IMR-90 (cell line): ENCODE measurements around the gene GCM1. TPM values are rescaled to one million over a fixed set of nuclear protein-coding genes. Genes with fewer than 3 reads are reported as not detected.

Source experiments
- ATAC-seq: fragments of 200-7000 bp; cut with Tn5 transposase; 2 replicates; pipeline ENCODE4 v1.9.1; 2020; ENCODE audit warnings: low read depth, mild to moderate bottlenecking, moderate library complexity
- BruUV-seq: library from RNA; stranded (reverse); fragments of 400-500 nt; replicated peaks from 2 replicates; lab custom pipeline; 2021; lab: Mats Ljungman, UMichigan
- CTCF ChIA-PET: fragments of 300-600 bp; formaldehyde crosslinking; extraction: SDS; loops from one replicate; lab custom pipeline; 2021; ENCODE audit warnings: antibody characterized with exemption; lab: Yijun Ruan, JAX
- POLR2A ChIA-PET: fragments of 300-600 bp; sonication (Branson Sonifier 250); formaldehyde crosslinking; loops from one replicate; lab custom pipeline; 2022; ENCODE audit warnings: antibody characterized with exemption; ENCODE audit not compliant: unreplicated experiment; lab: Charles Lee
- DNase-seq: peaks from one replicate; pipeline ENCODE4 v3.0.0; 2013
- H2AFZ ChIP-seq: replicated peaks from 2 replicates; pipeline ENCODE3; 2013; ENCODE audit warnings: low read length, mild to moderate bottlenecking; ENCODE audit not compliant: poor library complexity
- H2AK5ac ChIP-seq: 2 replicates; pipeline ENCODE4 v1.6.1; 2013; ENCODE audit warnings: low read depth, low read length, inconsistent platforms
- H2AK9ac ChIP-seq: replicated peaks from 2 replicates; pipeline ENCODE3; 2013; ENCODE audit warnings: mild to moderate bottlenecking, low read depth, low read length, moderate library complexity; ENCODE audit not compliant: poor library complexity
- H2BK120ac ChIP-seq: 2 replicates; pipeline ENCODE4 v1.6.1; 2013; ENCODE audit warnings: low read depth, low read length, inconsistent platforms
- H2BK15ac ChIP-seq: 3 replicates; pipeline ENCODE4 v1.6.1; 2013; ENCODE audit warnings: low read depth, low read length, inconsistent platforms
- H2BK20ac ChIP-seq: 2 replicates; pipeline ENCODE4 v1.6.1; 2013; ENCODE audit warnings: low read depth, mild to moderate bottlenecking, inconsistent platforms, low read length, moderate library complexity
- H2BK5ac ChIP-seq: 2 replicates; pipeline ENCODE4 v1.6.1; 2013; ENCODE audit warnings: mild to moderate bottlenecking, low read depth, low read length, inconsistent platforms; ENCODE audit not compliant: poor library complexity, severe bottlenecking
- H3K14ac ChIP-seq: replicated peaks from 2 replicates; pipeline ENCODE4 v1.6.1; 2013; ENCODE audit warnings: low read depth, low read length, inconsistent platforms
- H3K18ac ChIP-seq: 2 replicates; pipeline ENCODE4 v1.6.1; 2013; ENCODE audit warnings: low read depth, low read length, control low read depth
- H3K23ac ChIP-seq: 2 replicates; pipeline ENCODE4 v1.6.1; 2013; ENCODE audit warnings: low read depth, low read length, inconsistent platforms
- H3K27ac ChIP-seq: 2 replicates; pipeline ENCODE4 v1.5.1; 2013; ENCODE audit warnings: mild to moderate bottlenecking, control low read depth, low read length; ENCODE audit not compliant: insufficient read depth
- H3K27me3 ChIP-seq: 2 replicates; pipeline ENCODE4 v1.6.1; 2013; ENCODE audit warnings: low read length; ENCODE audit not compliant: control insufficient read depth, insufficient read depth
- H3K36me3 ChIP-seq: 2 replicates; pipeline ENCODE4 v1.6.1; 2013; ENCODE audit warnings: low read length, mixed read lengths; ENCODE audit not compliant: control insufficient read depth, insufficient read depth
- H3K4ac ChIP-seq: 2 replicates; pipeline ENCODE4 v1.6.1; 2013; ENCODE audit warnings: low read depth, low read length, inconsistent platforms
- H3K4me1 ChIP-seq: 2 replicates; pipeline ENCODE4 v1.6.1; 2013; ENCODE audit warnings: low read length, mixed read lengths; ENCODE audit not compliant: control insufficient read depth, insufficient read depth
- H3K4me2 ChIP-seq: 2 replicates; pipeline ENCODE4 v1.6.1; 2013; ENCODE audit warnings: low read depth, mild to moderate bottlenecking, control low read depth, low read length, moderate library complexity
- H3K4me3 ChIP-seq: 2 replicates; pipeline ENCODE4 v1.5.1; 2013; ENCODE audit warnings: low read depth, mild to moderate bottlenecking, control low read depth, low read length, moderate library complexity; ENCODE audit not compliant: insufficient read depth
- H3K56ac ChIP-seq: 2 replicates; pipeline ENCODE4 v1.6.1; 2013; ENCODE audit warnings: low read length, inconsistent platforms; ENCODE audit not compliant: insufficient read depth; ENCODE audit errors: extremely low read depth
- H3K79me1 ChIP-seq, 2 experiments: 2 replicates each; pipeline ENCODE4 v1.6.1; 2013; ENCODE audit warnings: low read length in 2 of 2, inconsistent platforms in 1 of 2, low read depth in 1 of 2
- H3K9ac ChIP-seq: 2 replicates; pipeline ENCODE4 v1.6.1; 2013; ENCODE audit warnings: low read depth, low read length, control low read depth
- H3K9me1 ChIP-seq: 2 replicates; pipeline ENCODE4 v1.6.1; 2013; ENCODE audit warnings: low read length, inconsistent platforms; ENCODE audit not compliant: insufficient read depth
- H3K9me3 ChIP-seq: 2 replicates; pipeline ENCODE4 v1.6.1; 2013; ENCODE audit warnings: low read length; ENCODE audit not compliant: control insufficient read depth, insufficient read depth
- H4K20me1 ChIP-seq: 2 replicates; pipeline ENCODE4 v1.6.1; 2013; ENCODE audit warnings: low read length, inconsistent platforms; ENCODE audit not compliant: insufficient read depth
- H4K5ac ChIP-seq: 2 replicates; pipeline ENCODE4 v1.6.1; 2013; ENCODE audit warnings: mild to moderate bottlenecking, low read depth, low read length, control low read depth
- H4K8ac ChIP-seq, 2 experiments: 2 replicates each; pipeline ENCODE4 v1.6.1; 2013; ENCODE audit warnings: low read depth in 2 of 2, low read length in 2 of 2, control low read depth in 1 of 2, inconsistent platforms in 1 of 2
- H4K91ac ChIP-seq: 2 replicates; pipeline ENCODE4 v1.6.1; 2013; ENCODE audit warnings: low read depth, low read length, inconsistent platforms; ENCODE audit not compliant: insufficient read depth
- BHLHE40 ChIP-seq: fragments of 150-350 bp; IDR thresholded peaks from 2 replicates; pipeline ENCODE4 v1.6.1; 2016; ENCODE audit warnings: mild to moderate bottlenecking, low read depth, low read length
- CEBPB ChIP-seq: IDR thresholded peaks from 2 replicates; pipeline ENCODE4 v1.6.1; 2012; ENCODE audit warnings: low read depth, low read length, improper control_type of control experiment
- CHD1 ChIP-seq: IDR thresholded peaks from 2 replicates; pipeline ENCODE4 v1.6.1; 2012; ENCODE audit warnings: low read depth, low read length, improper control_type of control experiment
- CTCF ChIP-seq: conservative IDR thresholded peaks from 2 replicates; pipeline ENCODE4 v1.5.1; 2012; ENCODE audit warnings: mild to moderate bottlenecking, low read depth, low read length, improper control_type of control experiment
- ELK1 ChIP-seq: fragments of 150-350 bp; IDR thresholded peaks from 2 replicates; pipeline ENCODE4 v1.6.1; 2016; ENCODE audit warnings: low read depth, mild to moderate bottlenecking, low read length, moderate library complexity, borderline replicate concordance
- FOS ChIP-seq: fragments of 150-350 bp; IDR thresholded peaks from 2 replicates; pipeline ENCODE4 v1.6.1; 2016; ENCODE audit warnings: low read depth, low read length
- MAFK ChIP-seq: IDR thresholded peaks from 2 replicates; pipeline ENCODE4 v1.6.1; 2012; ENCODE audit warnings: low read depth, low read length, improper control_type of control experiment
- MAZ ChIP-seq: IDR thresholded peaks from 2 replicates; pipeline ENCODE4 v1.6.1; 2012; ENCODE audit warnings: low read depth, mild to moderate bottlenecking, low read length, improper control_type of control experiment, moderate library complexity, borderline replicate concordance
- MXI1 ChIP-seq: IDR thresholded peaks from 2 replicates; pipeline ENCODE4 v1.6.1; 2012; ENCODE audit warnings: low read depth, mild to moderate bottlenecking, low read length, moderate library complexity, borderline replicate concordance
- NFE2L2 ChIP-seq: fragments of 150-350 bp; IDR thresholded peaks from 2 replicates; pipeline ENCODE4 v1.6.1; 2016; ENCODE audit warnings: low read depth, mild to moderate bottlenecking, low read length
- POLR2A ChIP-seq: IDR thresholded peaks from 2 replicates; pipeline ENCODE4 v1.6.1; 2012; ENCODE audit warnings: mild to moderate bottlenecking, low read depth, low read length
- RAD21 ChIP-seq: IDR thresholded peaks from 2 replicates; pipeline ENCODE4 v1.6.1; 2012; ENCODE audit warnings: low read length, improper control_type of control experiment
- RCOR1 ChIP-seq: IDR thresholded peaks from 2 replicates; pipeline ENCODE4 v1.6.1; 2012; ENCODE audit warnings: mild to moderate bottlenecking, low read length, improper control_type of control experiment; ENCODE audit not compliant: insufficient replicate concordance
- RFX5 ChIP-seq: IDR thresholded peaks from 2 replicates; pipeline ENCODE4 v1.8.0; 2012; ENCODE audit warnings: low read depth, mild to moderate bottlenecking, low read length, moderate library complexity
- SMC3 ChIP-seq: fragments of 150-350 bp; IDR thresholded peaks from 2 replicates; pipeline ENCODE4 v1.6.1; 2016; ENCODE audit warnings: low read depth, mild to moderate bottlenecking, antibody characterized with exemption, low read length, moderate library complexity
- USF2 ChIP-seq: fragments of 150-350 bp; IDR thresholded peaks from 2 replicates; pipeline ENCODE4 v1.6.1; 2017; ENCODE audit warnings: mild to moderate bottlenecking, antibody characterized with exemption, low read length, low read depth
- WGBS, 2 experiments: methylation state at CpG; one replicate each; pipeline versions ENCODE4 v1.1.5 to v1.1.7; 2013; ENCODE audit warnings: missing lambda C conversion rate in 2 of 2; ENCODE audit not compliant: insufficient read length in 1 of 2; ENCODE audit errors: extremely low coverage in 2 of 2; 5-methylcytosine and 5-hydroxymethylcytosine counted together
- dilution Hi-C: fragments of 300-500 bp; cut with HindIII; formaldehyde crosslinking; loops from one replicate; pipeline ENCODE4 v1.14.3; 2018; ENCODE audit warnings: low sequenced_read_pairs; ENCODE audit not compliant: unreplicated experiment
- in situ Hi-C: fragments of 300-500 bp; cut with MboI; formaldehyde crosslinking; loops from 3 replicates; pipeline ENCODE4 v1.14.3; 2019; ENCODE audit warnings: low sequenced_read_pairs, inconsistent platforms, mixed read lengths
- intact Hi-C: fragments of 100-400 bp; cut with micrococcal nuclease; formaldehyde crosslinking; loops from 2 replicates; pipeline ENCODE4 v1.10.0; 2022
- polyA plus RNA-seq, 3 experiments: library from polyadenylated mRNA; depleted of rRNA; stranded (reverse); fragments of >200 nt; gene quantifications; 2 replicates each; pipeline ENCODE4 v1.2.3, GENCODE V29; 2012; ENCODE audit warnings: low replicate concordance in 1 of 3
- total RNA-seq: library from RNA; depleted of rRNA; stranded (reverse); fragments of >200 nt; gene quantifications from 2 replicates; pipeline ENCODE4 v1.2.3, GENCODE V29; 2012

GCM1 gene
- total and polyA plus RNA-seq, 2 of the 4 experiments (the other 2 are of a cell fraction), result not detected

- no peak overlapping the region for H4K5ac ChIP-seq
- no TSS peak for BruUV-seq
- H3K36me3 ChIP-seq, result no peaks in the 10 kb centered on the region
- H3K14ac ChIP-seq, result no peak overlapping the region
- ATAC-seq, result no peak
- CTCF ChIA-PET, result no interaction called here
- POLR2A ChIA-PET, result no interaction called here
- no peaks in the 10 kb centered on the region for H3K79me1 ChIP-seq
- H2BK5ac ChIP-seq, result no peak overlapping the region
- H2AK5ac ChIP-seq, result no peak overlapping the region
- no peak overlapping the region for H2AFZ ChIP-seq
- no peak overlapping the region for H2AK9ac ChIP-seq
- intact Hi-C loops (no loop called here), dilution Hi-C loops (no loop called here), in situ Hi-C loops (loop anchor here (25.0 kb wide), 1 partner anchor 508 kb away; the partner anchor contains the start of gene KLHL31)
- no peak for DNase-seq
- no peaks in the 10 kb centered on the region for H3K4me1 ChIP-seq
- WGBS, 2 experiments, result no CpG with 5 or more reads among the region's 2 CpGs
- no peak overlapping the region for H3K4me3 ChIP-seq
- H3K9me1 ChIP-seq, result no peaks in the 10 kb centered on the region
- no peak overlapping the region for H4K8ac ChIP-seq
- H3K4ac ChIP-seq, result no peak overlapping the region
- H3K56ac ChIP-seq, result no peak overlapping the region
- H2BK120ac ChIP-seq, result no peak overlapping the region
- H3K23ac ChIP-seq, result no peak overlapping the region
- no peak for TF ChIP-seq POLR2A
- no peak for TF ChIP-seq RFX5
- TF ChIP-seq MAFK, result no peak
- no peak for TF ChIP-seq USF2
- no peak for TF ChIP-seq MXI1
- TF ChIP-seq ELK1, result no peak
- TF ChIP-seq NFE2L2, result no peak
- no peak for TF ChIP-seq SMC3
- no peak for TF ChIP-seq CEBPB
- TF ChIP-seq CHD1, result no peak
- TF ChIP-seq BHLHE40, result no peak
- TF ChIP-seq RAD21, result no peak
- TF ChIP-seq RCOR1, result no peak
- TF ChIP-seq CTCF, result no peak
- TF ChIP-seq MAZ, result no peak
- no peak for TF ChIP-seq FOS
- no peak overlapping the region for H4K91ac ChIP-seq
- H3K27me3 ChIP-seq, result peaks cover 3% of the 10 kb centered on the region; the same call in 1 of the 2 replicates
- H3K27ac ChIP-seq, result no peak overlapping the region
- no peak overlapping the region for H3K4me2 ChIP-seq
- no peak overlapping the region for H3K18ac ChIP-seq
- H2BK20ac ChIP-seq, result no peak overlapping the region
- H4K20me1 ChIP-seq, result no peaks in the 10 kb centered on the region
- no peak overlapping the region for H3K9ac ChIP-seq
- no peak overlapping the region for H2BK15ac ChIP-seq
- no peaks in the 10 kb centered on the region for H3K9me3 ChIP-seq
Measured at GRCh38 chr6:53154794-53155193, 6.2 kb upstream of the GCM1 start.
